CD4-positive, alpha-beta T cell treated with Interleukin-4 for 1 hour (primary cell): ENCODE data around the gene KCNH2.

Source experiments
- DNase-seq, 2 donors: peaks; one replicate each; pipeline ENCODE4 v3.0.0-alpha.2; 2020 to 2022

KCNH2 gene

GRCh38 chr7:150974468-150975391 is 3.4 kb downstream of the KCNH2 start:
- peak; percentile 83 to 91 for DNase-seq

GRCh38 chr7:150973571-150974451 is 4.3 kb downstream of the KCNH2 start:
- peak; percentile 43 to 48 for DNase-seq

- no peak for DNase-seq
Observed at GRCh38 chr7:150972741-150973140, 5.4 kb downstream of the KCNH2 start.

- no peak for DNase-seq
Observed at GRCh38 chr7:150972023-150972468, 6.1 kb downstream of the KCNH2 start.

- no peak for DNase-seq
Observed at GRCh38 chr7:150971242-150972022, 6.7 kb downstream of the KCNH2 start.

- no peak for DNase-seq
Observed at GRCh38 chr7:150970424-150970823, 7.7 kb downstream of the KCNH2 start.

- DNase-seq = no peak
Observed at GRCh38 chr7:150969475-150969874, 8.6 kb downstream of the KCNH2 start.

- no peak for DNase-seq
Observed at GRCh38 chr7:150968734-150969372, 9.3 kb downstream of the KCNH2 start.

GRCh38 chr7:150968056-150968733 is 9.9 kb downstream of the KCNH2 start:
- no peak for DNase-seq

- DNase-seq = no peak
Observed at GRCh38 chr7:150967349-150967748, 10.8 kb downstream of the KCNH2 start.

- DNase-seq = no peak
Observed at GRCh38 chr7:150966002-150966401, 12.1 kb downstream of the KCNH2 start.

- DNase-seq = no peak
Observed at GRCh38 chr7:150965273-150965830, 12.8 kb downstream of the KCNH2 start.

GRCh38 chr7:150964593-150965111 is 13.5 kb downstream of the KCNH2 start:
- no peak for DNase-seq

- no peak for DNase-seq
Observed at GRCh38 chr7:150963707-150964559, 14.2 kb downstream of the KCNH2 start.

GRCh38 chr7:150962553-150963399 is 15.3 kb downstream of the KCNH2 start:
- DNase-seq = peak; percentile 60 to 63

GRCh38 chr7:150962290-150962552 is 15.9 kb downstream of the KCNH2 start:
- no peak for DNase-seq

GRCh38 chr7:150961510-150962289 is 16.4 kb downstream of the KCNH2 start:
- no peak for DNase-seq
